HepG2 (cell line): ENCODE results near the gene SPIB.

ENCODE experiments used
- ESRRA ChIP-seq: sonication (generic); formaldehyde crosslinking; IDR thresholded peaks from 2 replicates; pipeline ENCODE4 v1.5.1; 2020; ENCODE audit warnings: mild to moderate bottlenecking, low read depth, missing genetic modification reagents
- FOXK2 ChIP-seq: fragments of 450-650 bp; IDR thresholded peaks from 2 replicates; pipeline ENCODE4 v1.6.1; 2016
- FOXP4 ChIP-seq: sonication (generic); formaldehyde crosslinking; IDR thresholded peaks from 2 replicates; pipeline ENCODE4 v1.4.0; 2020; ENCODE audit warnings: missing genetic modification reagents
- KAT7 ChIP-seq: IDR thresholded peaks from 2 replicates; pipeline ENCODE4 v1.6.1; 2018; ENCODE audit warnings: borderline replicate concordance, missing compliant biosample characterization
- PHB2 ChIP-seq: fragments of 450-650 bp; IDR thresholded peaks from 2 replicates; pipeline ENCODE4 v1.6.1; 2018; ENCODE audit not compliant: partially characterized antibody
- SMARCC2 ChIP-seq: fragments of 450-650 bp; IDR thresholded peaks from 2 replicates; pipeline ENCODE4 v1.6.1; 2017; ENCODE audit warnings: antibody characterized with exemption, mild to moderate bottlenecking
- ZBTB40 ChIP-seq, 2 experiments: fragments of 450-650 bp in 1 of 2; sonication (generic) in 1 of 2; formaldehyde crosslinking in 1 of 2; IDR thresholded peaks; 2 replicates each; pipeline versions ENCODE4 v1.6.1 to v1.8.0; 2016 to 2022; ENCODE audit warnings: antibody characterized with exemption in 1 of 2, mild to moderate bottlenecking in 1 of 2, missing genetic modification reagents in 1 of 2
- ZNF235 ChIP-seq: sonication (generic); formaldehyde crosslinking; IDR thresholded peaks from 2 replicates; pipeline ENCODE4 v1.8.1; 2023; ENCODE audit warnings: mild to moderate bottlenecking, missing genetic modification reagents, borderline replicate concordance
- ZNF274 ChIP-seq: sonication (generic); formaldehyde crosslinking; IDR thresholded peaks from 2 replicates; pipeline ENCODE4 v1.5.1; 2020; ENCODE audit warnings: mild to moderate bottlenecking, missing genetic modification reagents
- ZNF441 ChIP-seq: sonication (generic); formaldehyde crosslinking; IDR thresholded peaks from 2 replicates; pipeline ENCODE4 v1.7.0; 2021; ENCODE audit warnings: missing genetic modification reagents, borderline replicate concordance
- ZNF777 ChIP-seq: sonication (generic); formaldehyde crosslinking; IDR thresholded peaks from 2 replicates; pipeline ENCODE4 v1.4.0; 2020; ENCODE audit warnings: missing genetic modification reagents
- ZSCAN29 ChIP-seq: sonication (generic); formaldehyde crosslinking; conservative IDR thresholded peaks from 2 replicates; pipeline ENCODE4 v1.4.0; 2020; ENCODE audit warnings: mild to moderate bottlenecking, missing genetic modification reagents
- ZXDC ChIP-seq: sonication (generic); formaldehyde crosslinking; IDR thresholded peaks from 2 replicates; pipeline ENCODE4 v1.5.0; 2020; ENCODE audit warnings: mild to moderate bottlenecking, missing genetic modification reagents
- ZZZ3 ChIP-seq: sonication (generic); formaldehyde crosslinking; IDR thresholded peaks from 2 replicates; pipeline ENCODE4 v1.4.0; 2020; ENCODE audit warnings: missing genetic modification reagents, mild to moderate bottlenecking, borderline replicate concordance

- no peak for TF ChIP-seq ZNF274 (CRISPR knock-in tag)
- TF ChIP-seq ZNF777 (CRISPR knock-in tag), result no peak
- TF ChIP-seq SMARCC2, result no peak
- no peak for TF ChIP-seq PHB2
- no peak for TF ChIP-seq ZBTB40 (IDR thresholded peaks at IDR 0.05)
- no peak for TF ChIP-seq ZBTB40 (CRISPR knock-in tag; IDR thresholded peaks at IDR 0.05)
- TF ChIP-seq ZNF235 (CRISPR knock-in tag), result no peak
- no peak for TF ChIP-seq ZZZ3
- TF ChIP-seq ZNF441 (CRISPR knock-in tag), result no peak
- TF ChIP-seq FOXP4, result no peak
- TF ChIP-seq KAT7 (CRISPR knock-in tag), result no peak
- no peak for TF ChIP-seq ZXDC (CRISPR knock-in tag)
- no peak for TF ChIP-seq FOXK2
- no peak for TF ChIP-seq ZSCAN29 (CRISPR knock-in tag)
- TF ChIP-seq ESRRA (CRISPR knock-in tag), result no peak
Measured at GRCh38 chr19:50459067-50459456, 40.3 kb downstream of the SPIB start.
